ENCODE measurements around the gene SBNO2. TPM values are rescaled to one million over a fixed set of nuclear protein-coding genes. Genes with fewer than 3 reads are reported as not detected.

SBNO2 gene
- total RNA-seq, 4 donors from 2014 or later: 26.4 to 71.0 (median 57.8) TPM

DNA sequence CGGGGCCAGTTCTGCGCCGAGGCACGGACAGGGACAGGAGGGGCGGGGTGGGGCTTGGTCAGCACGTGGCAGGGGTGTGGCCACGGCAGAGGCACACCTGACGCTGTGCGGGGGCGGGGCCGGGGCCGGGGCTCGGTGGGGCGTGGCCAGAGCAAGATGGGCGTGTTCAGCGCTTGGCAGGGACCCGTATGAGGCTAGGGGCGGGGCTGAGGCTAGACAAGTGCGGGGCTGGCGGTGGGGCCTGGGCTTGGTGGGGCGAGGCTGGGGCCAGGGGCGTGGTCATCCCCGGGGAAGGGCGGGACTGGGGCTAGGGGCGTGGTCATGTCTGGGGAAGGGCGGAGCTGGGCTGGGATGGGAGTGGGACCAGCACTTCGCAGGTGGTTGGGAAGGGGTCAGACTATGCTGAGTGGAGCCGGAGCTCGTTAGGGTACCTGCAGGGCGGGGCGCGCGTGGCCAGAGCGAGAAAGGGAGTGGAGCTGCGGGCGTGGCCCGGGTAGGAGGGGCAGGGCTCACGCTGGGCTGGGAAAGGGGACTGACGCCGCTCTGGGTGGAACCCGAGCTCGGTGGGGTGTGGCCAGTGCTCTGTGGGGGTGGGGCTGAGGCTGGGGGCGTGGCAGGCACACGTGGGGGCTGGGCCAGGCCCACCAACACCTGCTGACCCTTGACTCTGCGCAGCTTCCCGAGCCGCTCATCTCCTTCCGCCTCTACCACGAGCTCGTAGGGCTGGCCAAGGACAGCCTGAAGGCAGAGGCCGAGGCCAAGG, 91.7 kb downstream of the SBNO2 start:
- H3K27me3 ChIP-seq: no peaks in the 10 kb centered on the region
- H3K9me3 ChIP-seq: no peaks in the 10 kb centered on the region
- peak overlapping the region in 3 of 4 donors; percentile 14 to 59 (median 56) for H3K4me3 ChIP-seq
- peaks cover 0 to 37% (median 0%) of the 10 kb centered on the region in 3 donors for H3K36me3 ChIP-seq
- H3K4me1 ChIP-seq: peaks cover 0 to 49% (median 25%) of the 10 kb centered on the region in 4 donors
- H3K27ac ChIP-seq: peak overlapping the region; percentile 55 to 87 (median 70)
- peak; percentile 84 to 99 (median 96) for DNase-seq
- peak in 1 of 2 donors; percentile 69 for TF ChIP-seq POLR2A (IDR thresholded peaks at IDR 0.05)
- TF ChIP-seq, protein P1, sequence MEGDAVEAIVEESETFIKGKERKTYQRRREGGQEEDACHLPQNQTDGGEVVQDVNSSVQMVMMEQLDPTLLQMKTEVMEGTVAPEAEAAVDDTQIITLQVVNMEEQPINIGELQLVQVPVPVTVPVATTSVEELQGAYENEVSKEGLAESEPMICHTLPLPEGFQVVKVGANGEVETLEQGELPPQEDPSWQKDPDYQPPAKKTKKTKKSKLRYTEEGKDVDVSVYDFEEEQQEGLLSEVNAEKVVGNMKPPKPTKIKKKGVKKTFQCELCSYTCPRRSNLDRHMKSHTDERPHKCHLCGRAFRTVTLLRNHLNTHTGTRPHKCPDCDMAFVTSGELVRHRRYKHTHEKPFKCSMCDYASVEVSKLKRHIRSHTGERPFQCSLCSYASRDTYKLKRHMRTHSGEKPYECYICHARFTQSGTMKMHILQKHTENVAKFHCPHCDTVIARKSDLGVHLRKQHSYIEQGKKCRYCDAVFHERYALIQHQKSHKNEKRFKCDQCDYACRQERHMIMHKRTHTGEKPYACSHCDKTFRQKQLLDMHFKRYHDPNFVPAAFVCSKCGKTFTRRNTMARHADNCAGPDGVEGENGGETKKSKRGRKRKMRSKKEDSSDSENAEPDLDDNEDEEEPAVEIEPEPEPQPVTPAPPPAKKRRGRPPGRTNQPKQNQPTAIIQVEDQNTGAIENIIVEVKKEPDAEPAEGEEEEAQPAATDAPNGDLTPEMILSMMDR (IDR thresholded peaks at IDR 0.05): no peak

DNA sequence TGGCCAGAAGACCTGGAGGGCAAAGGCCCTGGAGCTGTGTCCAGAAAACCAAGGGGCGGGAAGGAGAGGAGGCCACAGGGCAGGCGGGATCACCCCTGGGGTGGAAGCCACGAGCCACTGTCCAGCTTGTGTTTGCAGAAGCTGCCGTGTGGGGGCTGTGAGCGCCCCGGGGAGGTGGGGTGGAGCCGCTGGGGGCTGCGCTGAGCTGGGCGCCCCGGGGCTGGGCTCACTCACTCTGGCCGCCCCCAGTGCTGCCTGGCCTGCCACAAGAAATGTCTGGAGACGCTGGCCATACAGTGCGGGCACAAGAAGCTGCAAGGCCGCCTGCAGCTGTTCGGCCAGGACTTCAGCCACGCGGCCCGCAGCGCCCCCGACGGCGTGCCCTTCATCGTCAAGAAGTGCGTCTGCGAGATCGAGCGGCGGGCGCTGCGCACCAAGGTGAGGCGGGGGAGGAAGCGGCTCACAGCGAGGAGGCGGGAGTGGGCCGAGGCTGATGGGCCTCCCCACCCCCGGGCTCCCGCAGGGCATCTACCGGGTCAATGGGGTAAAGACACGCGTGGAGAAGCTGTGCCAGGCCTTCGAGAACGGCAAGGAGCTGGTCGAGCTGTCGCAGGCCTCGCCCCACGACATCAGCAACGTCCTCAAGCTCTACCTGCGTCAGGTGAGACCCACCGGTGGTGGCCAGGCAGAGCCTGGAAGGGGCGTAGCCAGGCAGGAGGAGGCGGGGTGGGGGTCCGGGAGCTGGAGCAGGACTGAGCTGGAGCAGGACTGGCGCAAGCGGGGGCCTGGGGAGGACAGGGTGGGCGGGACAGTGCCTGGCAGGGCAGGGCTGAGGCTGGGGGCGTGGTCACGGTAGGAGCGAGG, 92.5 kb downstream of the SBNO2 start:
- Histone ChIP-seq H3K36me3 (peaks cover 0 to 31% (median 0%) of the 10 kb centered on the region in 3 donors), H3K9me3 (no peaks in the 10 kb centered on the region), H3K27ac (peak overlapping the region; percentile 55 to 87 (median 61)), H3K4me3 (peak overlapping the region in 2 of 4 donors; percentile 33 to 35), H3K4me1 (peaks cover 0 to 57% (median 24%) of the 10 kb centered on the region in 4 donors), H3K27me3 (no peaks in the 10 kb centered on the region)
- DNase-seq: no peak
- TF ChIP-seq, protein P1 (IDR thresholded peaks at IDR 0.05): no peak
- no peak for TF ChIP-seq POLR2A (IDR thresholded peaks at IDR 0.05)

DNA sequence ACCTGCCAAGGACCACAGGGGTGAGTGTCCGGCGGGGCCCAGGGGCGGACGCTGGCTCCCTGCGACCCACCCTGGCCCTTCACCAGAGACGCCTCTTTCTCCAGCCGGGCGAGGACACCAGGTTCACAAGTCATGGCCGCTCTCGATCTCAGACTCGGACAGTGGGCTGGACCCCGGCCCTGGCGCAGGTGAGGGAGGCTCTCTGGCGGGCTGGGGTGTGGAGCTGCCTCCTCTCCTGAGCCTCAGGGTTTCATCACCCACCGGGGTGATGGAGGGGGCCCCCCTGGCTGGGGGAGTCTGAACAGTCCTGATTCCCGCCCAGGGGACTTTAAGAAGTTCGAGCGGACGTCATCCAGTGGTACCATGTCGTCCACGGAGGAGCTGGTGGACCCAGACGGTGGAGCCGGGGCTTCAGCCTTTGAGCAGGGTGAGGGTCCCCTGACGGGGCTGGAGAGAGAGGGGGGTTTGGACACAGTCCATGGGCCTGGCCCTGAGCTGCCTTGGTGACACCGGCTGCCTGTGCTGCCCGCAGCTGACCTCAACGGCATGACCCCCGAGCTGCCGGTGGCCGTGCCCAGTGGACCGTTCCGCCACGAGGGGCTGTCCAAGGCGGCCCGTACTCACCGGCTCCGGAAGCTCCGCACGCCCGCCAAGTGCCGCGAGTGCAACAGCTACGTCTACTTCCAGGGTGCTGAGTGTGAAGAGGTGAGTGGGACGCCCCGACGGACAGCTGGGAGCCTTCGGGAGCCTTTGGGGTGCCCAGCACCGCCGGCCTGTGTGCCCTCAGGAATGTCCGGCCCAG, 93.5 kb downstream of the SBNO2 start:
- peak in 1 of 3 donors; percentile 34 for DNase-seq
- no peak overlapping the region for H3K27ac ChIP-seq
- H3K27me3 ChIP-seq: no peaks in the 10 kb centered on the region
- TF ChIP-seq POLR2A (IDR thresholded peaks at IDR 0.05): no peak
- TF ChIP-seq, protein P1 (IDR thresholded peaks at IDR 0.05): no peak
- H3K36me3 ChIP-seq: peaks cover 0 to 22% (median 0%) of the 10 kb centered on the region in 3 donors
- H3K9me3 ChIP-seq: no peaks in the 10 kb centered on the region
- peaks cover 0 to 65% (median 30%) of the 10 kb centered on the region in 4 donors for H3K4me1 ChIP-seq
- H3K4me3 ChIP-seq: no peak overlapping the region

DNA sequence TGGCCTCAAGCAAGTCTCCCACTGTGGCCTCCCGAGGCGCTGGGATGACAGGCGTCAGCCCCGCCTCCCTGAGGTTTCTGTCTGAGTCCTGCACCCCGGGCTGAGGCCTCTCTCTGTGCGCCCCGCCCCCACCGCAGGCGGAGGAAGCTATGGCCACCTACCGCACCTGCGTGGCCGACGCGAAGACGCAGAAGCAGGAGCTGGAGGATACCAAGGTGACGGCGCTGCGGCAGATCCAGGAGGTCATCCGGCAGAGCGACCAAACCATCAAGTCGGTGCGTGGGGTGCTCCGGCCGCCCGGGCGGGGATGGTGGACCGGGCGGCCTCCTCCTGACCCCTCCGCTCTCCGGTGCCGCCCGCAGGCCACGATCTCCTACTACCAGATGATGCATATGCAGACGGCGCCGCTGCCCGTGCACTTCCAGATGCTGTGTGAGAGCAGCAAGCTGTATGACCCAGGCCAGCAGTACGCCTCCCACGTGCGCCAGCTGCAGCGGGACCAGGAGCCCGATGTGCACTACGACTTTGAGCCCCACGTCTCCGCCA, 94.4 kb downstream of the SBNO2 start:
- Histone ChIP-seq H3K9me3 (no peaks in the 10 kb centered on the region), H3K36me3 (peaks cover 0 to 21% (median 0%) of the 10 kb centered on the region in 3 donors), H3K27me3 (no peaks in the 10 kb centered on the region), H3K4me1 (peaks cover 0 to 72% (median 38%) of the 10 kb centered on the region in 4 donors), H3K4me3 (no peak overlapping the region), H3K27ac (peak overlapping the region in 1 of 4 donors; percentile 90)
- TF ChIP-seq, protein P1 (IDR thresholded peaks at IDR 0.05): no peak
- no peak for TF ChIP-seq POLR2A (IDR thresholded peaks at IDR 0.05)
- DNase-seq: peak; percentile 45 to 79 (median 50)

All from Peyer's patch (tissue), 4 donors.